Naive thymus-derived CD8-positive, alpha-beta T cell (primary cell): Measurements from ENCODE around the gene RPS15A. TPM values are rescaled to one million over a fixed set of nuclear protein-coding genes. Genes with fewer than 3 reads are reported as not detected.

Experiments used
- ATAC-seq, 2 donors: fragments of 150-1000 bp; cut with Tn5 transposase in 1 of 2; sonication (Bioruptor Pico), chemical (Tn5 transposase) in 1 of 2; 1 replicate in 1 of 2; 2 replicates in 1 of 2; pipeline ENCODE4 v1.10.0; 2021; ENCODE audit warnings: mild to moderate bottlenecking in 2 of 2, moderate library complexity in 2 of 2
- POLR2A ChIA-PET: fragments of 350-600 bp; sonication (Branson Sonifier 250); formaldehyde crosslinking; loops from one replicate; lab custom pipeline; 2021; ENCODE audit warnings: antibody characterized with exemption; lab: Charles Lee
- DNase-seq, 10 donors: peaks; one replicate each; pipeline versions ENCODE4 v3.0.0 to v3.0.0-alpha.2; 2020 to 2022
- H3K27ac Mint-ChIP-seq, 10 donors: one replicate each; pipeline ENCODE4 v1.8.0; 2020 to 2022; ENCODE audit warnings: mild to moderate bottlenecking in 10 of 10, mixed read lengths in 10 of 10, moderate library complexity in 4 of 10, inconsistent platforms in 1 of 10
- H3K27me3 Mint-ChIP-seq, 5 donors: one replicate each; pipeline ENCODE4 v1.8.0; 2021 to 2022; ENCODE audit warnings: mixed read lengths in 5 of 5
- H3K36me3 Mint-ChIP-seq, 3 donors: one replicate each; pipeline ENCODE4 v1.8.0; 2020 to 2022; ENCODE audit warnings: mixed read lengths in 3 of 3, mild to moderate bottlenecking in 2 of 3, inconsistent platforms in 1 of 3
- H3K4me1 Mint-ChIP-seq, 4 donors: one replicate each; pipeline ENCODE4 v1.8.0; 2021 to 2022; ENCODE audit warnings: mixed read lengths in 4 of 4
- H3K4me3 Mint-ChIP-seq, 10 donors: one replicate each; pipeline ENCODE4 v1.8.0; 2020 to 2022; ENCODE audit warnings: mild to moderate bottlenecking in 10 of 10, mixed read lengths in 10 of 10, moderate library complexity in 6 of 10, inconsistent platforms in 1 of 10
- H3K9me3 Mint-ChIP-seq, 9 donors: one replicate each; pipeline ENCODE4 v1.8.0; 2020 to 2022; ENCODE audit warnings: mixed read lengths in 9 of 9, mild to moderate bottlenecking in 3 of 9, inconsistent platforms in 1 of 9, moderate library complexity in 1 of 9
- polyA plus RNA-seq, 3 donors: library from polyadenylated mRNA; unstranded; fragments of 300-500 nt; fragmentation: Illumina TruSeq; gene quantifications; one replicate each; pipeline ENCODE4 v1.2.3, GENCODE V29; 2021
- total RNA-seq, 8 experiments: library from RNA in 2 of 8; stranded (reverse) in 2 of 8; gene quantifications; one replicate each; pipeline ENCODE4 v1.2.3 and lab custom pipeline; 2021 to 2026

RPS15A gene
- total RNA-seq (1,000 to 10,000 TPM; 3,226 to 3,314 TPM), polyA plus RNA-seq (1,000 to 10,000 TPM; 4,112 to 5,165 (median 4,927) TPM), total RNA-seq (lab: John Stamatoyannopoulos, UW) (284 to 529 (median 327) reads per million in 6 experiments)

- Mint-ChIP-seq H3K27ac (peak within 1 kb of the TSS; percentile 94 to 98 (median 96)), H3K4me3 (peak within 1 kb of the TSS; percentile 94 to 99 (median 97)), H3K36me3 (peaks cover 32 to 78% (median 40%) of the 10 kb centered on the region in 3 donors), H3K9me3 (no peaks in the 10 kb centered on the region), H3K27me3 (no peaks in the 10 kb centered on the region), H3K4me1 (peaks cover 26 to 53% (median 51%) of the 10 kb centered on the region in 4 donors)
- ATAC-seq = peak; percentile 96 to 97
- POLR2A ChIA-PET = interaction anchor here (0.6 to 5.7 kb wide), 8 partner anchors 8 to 765 kb away, joined by 3 to 106 read pairs (median 8); partner anchors contain the start of genes ARL6IP1, COQ7, SMG1 and VPS35L
- peak; percentile 78 to 97 (median 92) for DNase-seq
Observed at GRCh38 chr16:18789850-18790706, at the start of gene RPS15A. TSS of gene RPS15A (minus strand) at chr16:18790334. CDS start at chr16:18789113, 1,221 bp downstream.

- ATAC-seq (no peak), DNase-seq (no peak)
- Mint-ChIP-seq H3K9me3 (no peaks in the 10 kb centered on the region), H3K27me3 (no peaks in the 10 kb centered on the region), H3K4me3 (no peak overlapping the region), H3K4me1 (no peaks in the 10 kb centered on the region), H3K36me3 (peaks cover 7 to 89% (median 37%) of the 10 kb centered on the region in 3 donors), H3K27ac (peak overlapping the region in 3 of 10 donors; percentile 15 to 76 (median 21))
- POLR2A ChIA-PET = interaction anchor here (0.5 kb wide), 1 partner anchor 8 kb away, joined by 3 read pairs; no protein-coding TSS in a partner anchor
Observed at GRCh38 chr16:18839555-18839954, 49.4 kb upstream of the RPS15A start.

GRCh38 chr16:18836702-18837101 is 46.6 kb upstream of the RPS15A start:
- Mint-ChIP-seq H3K4me1 (no peaks in the 10 kb centered on the region), H3K36me3 (peaks cover 12 to 89% (median 33%) of the 10 kb centered on the region in 3 donors), H3K4me3 (no peak overlapping the region), H3K9me3 (no peaks in the 10 kb centered on the region), H3K27ac (peak overlapping the region in 4 of 10 donors; percentile 8 to 66 (median 38)), H3K27me3 (no peaks in the 10 kb centered on the region)
- POLR2A ChIA-PET = no interaction called here
- DNase-seq (no peak), ATAC-seq (no peak)

GRCh38 chr16:18834864-18835263 is 44.7 kb upstream of the RPS15A start:
- Mint-ChIP-seq H3K27ac (peak overlapping the region in 1 of 10 donors; percentile 17), H3K36me3 (peaks cover 12 to 86% (median 30%) of the 10 kb centered on the region in 3 donors), H3K27me3 (no peaks in the 10 kb centered on the region), H3K4me3 (no peak overlapping the region), H3K9me3 (no peaks in the 10 kb centered on the region), H3K4me1 (no peaks in the 10 kb centered on the region)
- DNase-seq = no peak
- POLR2A ChIA-PET = interaction anchor here (0.8 kb wide), 1 partner anchor 48 kb away, joined by 3 read pairs; no protein-coding TSS in a partner anchor
- ATAC-seq = no peak

- Mint-ChIP-seq H3K4me3 (no peak overlapping the region), H3K27ac (peak overlapping the region in 2 of 10 donors; percentile 53 to 58)
- POLR2A ChIA-PET = no interaction called here
Observed at GRCh38 chr16:18833707-18834505, 43.8 kb upstream of the RPS15A start.

GRCh38 chr16:18832613-18833012 is 42.5 kb upstream of the RPS15A start:
- H3K4me3 Mint-ChIP-seq = no peak overlapping the region
- DNase-seq = no peak
- ATAC-seq = no peak
- peaks cover 0 to 2% (median 0%) of the 10 kb centered on the region in 4 donors for H3K4me1 Mint-ChIP-seq
- H3K27me3 Mint-ChIP-seq = no peaks in the 10 kb centered on the region
- no peaks in the 10 kb centered on the region for H3K9me3 Mint-ChIP-seq
- H3K36me3 Mint-ChIP-seq = peaks cover 10 to 87% (median 38%) of the 10 kb centered on the region in 3 donors
- H3K27ac Mint-ChIP-seq = no peak overlapping the region
- POLR2A ChIA-PET = no interaction called here

More at GRCh38 chr16:18833707-18834505, 43.8 kb upstream of the RPS15A start:
- no peaks in the 10 kb centered on the region for H3K4me1 Mint-ChIP-seq
- ATAC-seq (no peak), DNase-seq (no peak)
- no peaks in the 10 kb centered on the region for H3K9me3 Mint-ChIP-seq
- H3K27me3 Mint-ChIP-seq = no peaks in the 10 kb centered on the region
- H3K36me3 Mint-ChIP-seq = peaks cover 12 to 87% (median 35%) of the 10 kb centered on the region in 3 donors

- H3K9me3 Mint-ChIP-seq = no peaks in the 10 kb centered on the region
- ATAC-seq (no peak), DNase-seq (no peak)
- no peak overlapping the region for H3K4me3 Mint-ChIP-seq
- POLR2A ChIA-PET = no interaction called here
- peaks cover 0 to 2% (median 0%) of the 10 kb centered on the region in 4 donors for H3K4me1 Mint-ChIP-seq
- H3K27me3 Mint-ChIP-seq = no peaks in the 10 kb centered on the region
- no peak overlapping the region for H3K27ac Mint-ChIP-seq
- peaks cover 10 to 84% (median 34%) of the 10 kb centered on the region in 3 donors for H3K36me3 Mint-ChIP-seq
Observed at GRCh38 chr16:18832006-18832405, 41.9 kb upstream of the RPS15A start.

GRCh38 chr16:18829251-18829650 is 39.1 kb upstream of the RPS15A start:
- DNase-seq (no peak), ATAC-seq (no peak)
- POLR2A ChIA-PET = interaction anchor here (0.6 kb wide), 1 partner anchor 106 kb away, joined by 3 read pairs; no protein-coding TSS in a partner anchor
- no peak overlapping the region for H3K4me3 Mint-ChIP-seq
- H3K9me3 Mint-ChIP-seq = no peaks in the 10 kb centered on the region
- H3K36me3 Mint-ChIP-seq = peaks cover 10 to 59% (median 20%) of the 10 kb centered on the region in 3 donors
- no peaks in the 10 kb centered on the region for H3K27me3 Mint-ChIP-seq
- no peak overlapping the region for H3K27ac Mint-ChIP-seq
- peaks cover 0 to 2% (median 0%) of the 10 kb centered on the region in 4 donors for H3K4me1 Mint-ChIP-seq

- no peak for ATAC-seq
- peak overlapping the region in 3 of 10 donors; percentile 41 to 79 (median 64) for H3K27ac Mint-ChIP-seq
- POLR2A ChIA-PET = no interaction called here
Observed at GRCh38 chr16:18827890-18828289, 37.8 kb upstream of the RPS15A start.

GRCh38 chr16:18816286-18816685 is 26.2 kb upstream of the RPS15A start:
- H3K9me3 Mint-ChIP-seq = no peaks in the 10 kb centered on the region
- peaks cover 10 to 69% (median 23%) of the 10 kb centered on the region in 3 donors for H3K36me3 Mint-ChIP-seq
- no peaks in the 10 kb centered on the region for H3K27me3 Mint-ChIP-seq
- no peak overlapping the region for H3K27ac Mint-ChIP-seq
- H3K4me3 Mint-ChIP-seq = no peak overlapping the region
- H3K4me1 Mint-ChIP-seq = peaks cover 1 to 13% (median 11%) of the 10 kb centered on the region in 4 donors
- DNase-seq = no peak
- POLR2A ChIA-PET = no interaction called here
- ATAC-seq = no peak

More at GRCh38 chr16:18827890-18828289, 37.8 kb upstream of the RPS15A start:
- no peaks in the 10 kb centered on the region for H3K9me3 Mint-ChIP-seq
- no peak overlapping the region for H3K4me3 Mint-ChIP-seq
- H3K27me3 Mint-ChIP-seq = no peaks in the 10 kb centered on the region
- DNase-seq = no peak
- peaks cover 5 to 50% (median 16%) of the 10 kb centered on the region in 3 donors for H3K36me3 Mint-ChIP-seq
- H3K4me1 Mint-ChIP-seq = peaks cover 0 to 2% (median 0%) of the 10 kb centered on the region in 4 donors

GRCh38 chr16:18811925-18812324 is 21.8 kb upstream of the RPS15A start:
- Mint-ChIP-seq H3K4me1 (no peaks in the 10 kb centered on the region), H3K9me3 (no peaks in the 10 kb centered on the region), H3K4me3 (no peak overlapping the region), H3K27ac (peak overlapping the region in 1 of 10 donors; percentile 8), H3K27me3 (no peaks in the 10 kb centered on the region), H3K36me3 (peaks cover 19 to 81% (median 29%) of the 10 kb centered on the region in 3 donors)
- no peak for DNase-seq
- no peak for ATAC-seq
- POLR2A ChIA-PET = no interaction called here

GRCh38 chr16:18809165-18809564 is 19.0 kb upstream of the RPS15A start:
- H3K27me3 Mint-ChIP-seq = no peaks in the 10 kb centered on the region
- DNase-seq (no peak), ATAC-seq (no peak)
- peak overlapping the region in 1 of 10 donors; percentile 4 for H3K27ac Mint-ChIP-seq
- peaks cover 19 to 63% (median 26%) of the 10 kb centered on the region in 3 donors for H3K36me3 Mint-ChIP-seq
- H3K4me1 Mint-ChIP-seq = peaks cover under 1 to 11% (median 4%) of the 10 kb centered on the region in 4 donors
- H3K9me3 Mint-ChIP-seq = no peaks in the 10 kb centered on the region
- POLR2A ChIA-PET = no interaction called here
- H3K4me3 Mint-ChIP-seq = no peak overlapping the region
